Tibial nerve (tissue), 4 donors: ENCODE measurements around the gene CCDC18.
"Not testable (repeated sequence)": the region's sequence is repeated elsewhere in the genome, so short reads cannot be mapped to it uniquely, and the experiment has no call there.

Source experiments
- CTCF ChIP-seq, 5 experiments: fragments of 200-600 bp in 3 of 5; fragments of 450-650 bp in 2 of 5; sonication (generic) in 3 of 5; IDR thresholded peaks; one replicate each; pipeline ENCODE4 v1.5.1; 2016 to 2019; ENCODE audit warnings: antibody characterized with exemption in 5 of 5, mild to moderate bottlenecking in 3 of 5, moderate library complexity in 2 of 5
- EP300 ChIP-seq, 2 donors: sonication (generic); formaldehyde crosslinking; IDR thresholded peaks; one replicate each; pipeline ENCODE4 v1.6.1; 2017; ENCODE audit warnings: antibody characterized with exemption in 2 of 2, mild to moderate bottlenecking in 1 of 2
- POLR2A ChIP-seq, 2 donors: fragments of 450-650 bp; IDR thresholded peaks; one replicate each; pipeline ENCODE4 v1.6.1; 2017; ENCODE audit warnings: antibody characterized with exemption in 2 of 2, mild to moderate bottlenecking in 2 of 2, moderate library complexity in 2 of 2

GRCh38 chr1:93220716-93221115 is 40.2 kb downstream of the CCDC18 start:
- TF ChIP-seq CTCF, POLR2A, EP300 (IDR thresholded peaks at IDR 0.05): not testable (repeated sequence)
